H1 (cell line): ENCODE measurements around the gene ZNF611. TPM values are rescaled to one million over a fixed set of nuclear protein-coding genes. Genes with fewer than 3 reads are reported as not detected.

Source experiments
- CTCF ChIA-PET: fragments of 300-600 bp; sonication (Branson Sonifier 250); formaldehyde crosslinking; loops from one replicate; lab custom pipeline; 2021; ENCODE audit not compliant: partially characterized antibody; lab: Charles Lee
- POLR2A ChIA-PET: fragments of 300-600 bp; sonication (Branson Sonifier 250); formaldehyde crosslinking; loops from one replicate; lab custom pipeline; 2021; ENCODE audit warnings: inconsistent platforms; ENCODE audit not compliant: partially characterized antibody; lab: Charles Lee
- DNase-seq, 2 experiments: peaks; one replicate each; pipeline versions ENCODE4 v3.0.0 to v3.0.0-alpha.2; 2010 to 2022; ENCODE audit warnings: low spot score in 2 of 2, low read depth in 1 of 2, mixed read lengths in 1 of 2
- FAIRE-seq: peaks from 2 replicates; lab custom pipeline; 2011; peaks lifted over from hg19 to GRCh38; lab: Jason Lieb, UNC
- H2AFZ ChIP-seq: 2 replicates; pipeline ENCODE4 v1.8.1; 2012; ENCODE audit warnings: low read length, inconsistent platforms
- H2AK5ac ChIP-seq: 2 replicates; pipeline ENCODE4 v1.6.1; 2013; ENCODE audit warnings: low read depth, low read length
- H2BK120ac ChIP-seq: replicated peaks from 2 replicates; pipeline ENCODE3; 2013; ENCODE audit warnings: low read depth, low read length, inconsistent platforms
- H2BK12ac ChIP-seq: 2 replicates; pipeline ENCODE4 v1.6.1; 2013; ENCODE audit warnings: low read depth, low read length
- H2BK15ac ChIP-seq: 2 replicates; pipeline ENCODE4 v1.6.1; 2013; ENCODE audit warnings: low read length
- H2BK20ac ChIP-seq: 2 replicates; pipeline ENCODE4 v1.6.1; 2013; ENCODE audit warnings: low read length
- H2BK5ac ChIP-seq: 2 replicates; pipeline ENCODE4 v1.6.1; 2013; ENCODE audit warnings: low read depth, low read length
- H3K14ac ChIP-seq: 2 replicates; pipeline ENCODE4 v1.6.1; 2013; ENCODE audit warnings: inconsistent platforms; ENCODE audit not compliant: insufficient read length
- H3K18ac ChIP-seq: 2 replicates; pipeline ENCODE4 v1.6.1; 2013; ENCODE audit warnings: low read length; ENCODE audit errors: extremely low read depth
- H3K23ac ChIP-seq: 2 replicates; pipeline ENCODE4 v1.6.1; 2013; ENCODE audit warnings: inconsistent platforms; ENCODE audit not compliant: insufficient read length
- H3K23me2 ChIP-seq: 2 replicates; pipeline ENCODE4 v1.6.1; 2013; ENCODE audit warnings: low read depth, low read length
- H3K27ac ChIP-seq: 2 replicates; pipeline ENCODE4 v1.6.1; 2011; ENCODE audit warnings: low read depth, low read length, inconsistent platforms
- H3K27me3 ChIP-seq, 4 experiments: replicated peaks in 1 of 4; 1 replicate in 1 of 4; 2 replicates in 3 of 4; pipeline versions ENCODE4 v1.6.1 to v1.8.1; 2011 to 2013; ENCODE audit warnings: low read length in 3 of 4, mild to moderate bottlenecking in 3 of 4, inconsistent platforms in 2 of 4, mixed read lengths in 2 of 4, moderate library complexity in 1 of 4; ENCODE audit not compliant: control insufficient read depth in 3 of 4, insufficient read depth in 3 of 4; ENCODE audit errors: extremely low read depth in 1 of 4
- H3K36me3 ChIP-seq, 4 experiments: 2 replicates each; pipeline versions ENCODE4 v1.6.1 to v1.8.1; 2011 to 2013; ENCODE audit warnings: mild to moderate bottlenecking in 4 of 4, low read length in 3 of 4, moderate library complexity in 2 of 4, control low read depth in 1 of 4, inconsistent platforms in 1 of 4; ENCODE audit not compliant: insufficient read depth in 4 of 4, control insufficient read depth in 2 of 4
- H3K4ac ChIP-seq: replicated peaks from 2 replicates; pipeline ENCODE3; 2013; ENCODE audit warnings: low read length, low read depth, mixed read lengths, inconsistent platforms; ENCODE audit not compliant: insufficient read length
- H3K4me1 ChIP-seq, 4 experiments: replicated peaks in 1 of 4; 1 replicate in 1 of 4; 2 replicates in 3 of 4; pipeline versions ENCODE4 v1.6.1 to v1.8.1; 2011 to 2013; ENCODE audit warnings: low read length in 3 of 4, inconsistent platforms in 2 of 4, mixed read lengths in 1 of 4; ENCODE audit not compliant: insufficient read depth in 4 of 4, control insufficient read depth in 3 of 4
- H3K4me2 ChIP-seq, 2 experiments: 2 replicates each; pipeline versions ENCODE4 v1.6.1 to v1.8.1; 2011 to 2013; ENCODE audit warnings: low read depth in 2 of 2, low read length in 2 of 2, control low read depth in 1 of 2, inconsistent platforms in 1 of 2, mild to moderate bottlenecking in 1 of 2; ENCODE audit not compliant: insufficient read depth in 1 of 2
- H3K4me3 ChIP-seq, 4 experiments: fragments of 200-600, 300-600 bp in 1 of 4; sonication (generic), shearing (Covaris generic), sonication (Bioruptor Twin) in 1 of 4; 2 replicates each; pipeline versions ENCODE4 v1.5.1 to v1.8.1; 2011 to 2016; ENCODE audit warnings: low read length in 4 of 4, low read depth in 3 of 4, control low read depth in 2 of 4, inconsistent platforms in 2 of 4, mild to moderate bottlenecking in 2 of 4, mixed read lengths in 1 of 4, moderate library complexity in 1 of 4; ENCODE audit not compliant: insufficient read depth in 2 of 4; ENCODE audit errors: extremely low read depth in 1 of 4
- H3K56ac ChIP-seq: replicated peaks from 2 replicates; pipeline ENCODE3; 2013; ENCODE audit warnings: low read depth, mild to moderate bottlenecking, mixed read lengths, low read length, inconsistent platforms; ENCODE audit not compliant: insufficient read length
- H3K79me1 ChIP-seq: 2 replicates; pipeline ENCODE4 v1.6.1; 2013; ENCODE audit warnings: low read depth, low read length, control low read depth
- H3K79me2 ChIP-seq, 2 experiments: 2 replicates each; pipeline versions ENCODE4 v1.6.1 to v1.8.1; 2012 to 2013; ENCODE audit warnings: low read length in 2 of 2, mild to moderate bottlenecking in 2 of 2, inconsistent platforms in 1 of 2; ENCODE audit not compliant: insufficient read depth in 2 of 2, control insufficient read depth in 1 of 2
- H3K9ac ChIP-seq, 4 experiments: replicated peaks in 1 of 4; 1 replicate in 1 of 4; 2 replicates in 3 of 4; pipeline versions ENCODE4 v1.6.1 to v1.8.1; 2011 to 2013; ENCODE audit warnings: low read depth in 3 of 4, low read length in 3 of 4, control low read depth in 2 of 4, mild to moderate bottlenecking in 2 of 4, moderate library complexity in 2 of 4, inconsistent platforms in 1 of 4; ENCODE audit errors: extremely low read depth in 1 of 4
- H3K9me3 ChIP-seq, 2 experiments: 2 replicates each; pipeline versions ENCODE4 v1.6.1 to v1.8.1; 2012 to 2013; ENCODE audit warnings: mild to moderate bottlenecking in 2 of 2, moderate library complexity in 2 of 2, control low read depth in 1 of 2, inconsistent platforms in 1 of 2, low read depth in 1 of 2, low read length in 1 of 2, mixed read lengths in 1 of 2; ENCODE audit not compliant: insufficient read depth in 2 of 2
- H4K20me1 ChIP-seq, 2 experiments: replicated peaks in 1 of 2; 2 replicates each; pipeline versions ENCODE3 to v1.8.1; 2011 to 2013; ENCODE audit warnings: inconsistent platforms in 2 of 2, low read length in 2 of 2, mild to moderate bottlenecking in 1 of 2; ENCODE audit not compliant: insufficient read depth in 2 of 2, control insufficient read depth in 1 of 2
- H4K5ac ChIP-seq: 2 replicates; pipeline ENCODE4 v1.6.1; 2013; ENCODE audit warnings: low read length, low read depth, mixed read lengths, inconsistent platforms; ENCODE audit not compliant: insufficient read length
- H4K8ac ChIP-seq: 2 replicates; pipeline ENCODE4 v1.8.0; 2013; ENCODE audit warnings: mild to moderate bottlenecking, moderate library complexity, low read length, inconsistent platforms; ENCODE audit not compliant: insufficient read depth; ENCODE audit errors: extremely low read depth
- H4K91ac ChIP-seq: replicated peaks from 2 replicates; pipeline ENCODE3; 2013; ENCODE audit warnings: low read length, mixed read lengths, inconsistent platforms; ENCODE audit not compliant: insufficient read length
- EGR1 ChIP-seq: IDR thresholded peaks from 2 replicates; pipeline ENCODE4 v1.6.1; 2011; ENCODE audit warnings: low read depth, low read length, borderline replicate concordance
- JUND ChIP-seq: IDR thresholded peaks from 2 replicates; pipeline ENCODE4 v1.6.1; 2011; ENCODE audit warnings: mild to moderate bottlenecking, improper control_type of control experiment, low read length
- KDM5A ChIP-seq: fragments of 200-600 bp; IDR thresholded peaks from 2 replicates; pipeline ENCODE4 v1.7.1; 2012; ENCODE audit warnings: mild to moderate bottlenecking, low read length, inconsistent platforms, mixed read lengths
- WGBS, 2 experiments: shearing (Covaris generic) in 1 of 2; methylation state at CpG; one replicate each; pipeline versions ENCODE4 v1.1.6 to v1.1.7; 2013 to 2015; ENCODE audit warnings: low lambda C conversion rate in 2 of 2, mixed read lengths in 2 of 2, inconsistent platforms in 1 of 2, low coverage in 1 of 2, missing lambda C conversion rate in 1 of 2; ENCODE audit not compliant: insufficient replicate concordance in 2 of 2, insufficient coverage in 1 of 2, insufficient read length in 1 of 2; ENCODE audit errors: extremely low coverage in 1 of 2, missing lambda C conversion rate in 1 of 2; 5-methylcytosine and 5-hydroxymethylcytosine counted together
- polyA plus RNA-seq, 7 experiments: library from polyadenylated mRNA; depleted of rRNA in 3 of 7; stranded (reverse) in 5 of 7; unstranded in 2 of 7; fragments of >200 nt in 5 of 7; fragments of 200-250 nt in 2 of 7; gene quantifications; 1 replicate in 5 of 7; 2 replicates in 1 of 7; 4 replicates in 1 of 7; pipeline versions ENCODE4 v1.2.1 to v1.2.3, GENCODE V29; 2011 to 2013; ENCODE audit warnings: missing spikeins in 2 of 7, mixed read lengths in 2 of 7
- total RNA-seq: library from RNA; stranded (reverse); fragmentation: NEBNext Ultra II Directional; extraction: Animal tissue kit (Norgen Biotek cat#: 25700); gene quantifications from 2 replicates; pipeline ENCODE4 v1.2.1, GENCODE V29; 2021

ZNF611 gene
- total and polyA plus RNA-seq, 2 of the 8 experiments (the other 6 are each of a cell fraction or from before 2014, with no cell fraction given): 1.9 to 19.0 TPM

- Histone ChIP-seq H3K79me1 (no peaks in the 10 kb centered on the region), H2BK12ac (no peak overlapping the region), H4K5ac (no peak overlapping the region), H2AFZ (no peak overlapping the region), H3K36me3 (peaks cover 5 to 28% (median 18%) of the 10 kb centered on the region in 4 experiments; a peak in 7 of 8 replicates), H4K8ac (no peak overlapping the region), H3K4ac (no peak overlapping the region), H4K20me1 (peaks cover 0 to 1% of the 10 kb centered on the region in 2 experiments), H3K18ac (no peak overlapping the region), H3K23ac (no peak overlapping the region), H2BK15ac (no peak overlapping the region), H3K27me3 (no peaks in the 10 kb centered on the region), H2BK20ac (no peak overlapping the region), H3K9me3 (peaks cover 0 to 11% of the 10 kb centered on the region in 2 experiments; a peak in 1 of 4 replicates), H2AK5ac (no peak overlapping the region), H3K4me3 (no peak overlapping the region), H3K4me1 (no peaks in the 10 kb centered on the region), H3K23me2 (no peaks in the 10 kb centered on the region), H3K4me2 (no peak overlapping the region), H4K91ac (no peak overlapping the region), H3K56ac (no peak overlapping the region), H2BK5ac (no peak overlapping the region), H3K14ac (no peak overlapping the region), H2BK120ac (no peak overlapping the region), H3K27ac (no peak overlapping the region), H3K9ac (no peak overlapping the region), H3K79me2 (no peaks in the 10 kb centered on the region)
- 94% methylated on average over 4 of the region's 4 CpGs; no CpG with 5 or more reads in 1 of the 2 experiments for WGBS, 2 experiments
- ChIA-PET POLR2A (no interaction called here), CTCF (no interaction called here)
- no peak for TF ChIP-seq EGR1
- no peak for TF ChIP-seq KDM5A
- TF ChIP-seq JUND: no peak
- no peak for FAIRE-seq
- DNase-seq: no peak
Observed at GRCh38 chr19:52703917-52704316, 30.9 kb downstream of the ZNF611 start.
